Right hindlimb (tissue), 1 donor: Measurements from ENCODE around the gene MAP1LC3A.

Source experiments
- DNase-seq: peaks from one replicate; pipeline ENCODE4 v3.0.0-alpha.2; 2018

The MAP1LC3A gene

DNA sequence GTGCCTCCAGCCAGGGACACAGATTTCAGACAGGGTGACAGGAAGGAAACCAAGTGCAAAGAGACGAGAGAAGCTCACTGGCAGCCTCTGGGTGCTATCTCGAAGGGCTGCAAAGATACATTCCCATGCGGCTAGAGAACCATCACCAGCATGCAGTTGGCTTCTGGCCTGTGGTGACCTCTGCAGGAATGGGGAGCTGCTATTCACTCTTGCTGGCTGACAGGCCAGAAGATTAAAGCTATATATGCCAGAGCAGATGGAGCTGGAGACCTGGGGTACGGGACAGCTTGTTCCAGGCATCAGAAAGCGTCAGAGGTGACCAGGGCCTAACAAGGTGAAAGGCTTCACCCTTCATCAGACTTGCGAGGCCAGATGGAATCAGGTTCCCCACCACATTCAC, 20.0 kb downstream of the MAP1LC3A start:
- DNase-seq, result no peak

DNA sequence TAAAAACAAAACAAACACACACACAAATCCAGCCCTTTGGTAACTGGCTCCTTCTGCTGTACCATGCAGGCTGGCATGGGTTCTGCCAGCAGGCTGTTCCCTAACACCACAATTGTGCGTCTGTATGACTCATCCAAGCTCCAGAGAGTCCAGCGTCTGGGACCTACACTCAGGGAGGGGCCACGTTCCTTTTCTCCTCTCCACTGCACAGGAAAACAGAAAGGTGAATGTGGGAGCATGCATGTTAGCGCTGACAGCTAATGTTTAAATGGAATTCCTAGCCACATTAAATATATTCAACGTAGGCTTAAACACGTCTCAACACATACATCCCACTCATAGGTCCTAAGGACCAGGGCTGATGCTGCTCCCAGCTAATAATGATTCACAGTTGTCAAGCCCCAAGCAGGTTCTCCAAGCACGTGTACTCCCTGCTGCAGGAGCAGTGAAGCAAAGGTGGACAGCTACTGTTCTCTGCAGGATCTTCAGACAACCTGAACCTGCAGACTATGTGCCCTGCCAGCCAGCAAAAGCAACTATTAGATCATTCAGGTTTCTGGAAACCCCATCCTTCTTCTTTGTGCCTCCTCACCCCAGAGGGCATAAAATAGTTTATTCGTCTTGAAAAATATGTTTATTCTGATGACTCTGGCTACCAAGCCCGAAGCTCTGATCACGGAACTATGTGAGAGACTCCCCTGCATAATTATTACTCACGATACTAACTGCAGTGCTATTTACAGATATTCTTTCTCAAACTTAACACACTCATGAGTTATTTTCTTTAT, 20.9 kb downstream of the MAP1LC3A start:
- DNase-seq, result no peak

DNA sequence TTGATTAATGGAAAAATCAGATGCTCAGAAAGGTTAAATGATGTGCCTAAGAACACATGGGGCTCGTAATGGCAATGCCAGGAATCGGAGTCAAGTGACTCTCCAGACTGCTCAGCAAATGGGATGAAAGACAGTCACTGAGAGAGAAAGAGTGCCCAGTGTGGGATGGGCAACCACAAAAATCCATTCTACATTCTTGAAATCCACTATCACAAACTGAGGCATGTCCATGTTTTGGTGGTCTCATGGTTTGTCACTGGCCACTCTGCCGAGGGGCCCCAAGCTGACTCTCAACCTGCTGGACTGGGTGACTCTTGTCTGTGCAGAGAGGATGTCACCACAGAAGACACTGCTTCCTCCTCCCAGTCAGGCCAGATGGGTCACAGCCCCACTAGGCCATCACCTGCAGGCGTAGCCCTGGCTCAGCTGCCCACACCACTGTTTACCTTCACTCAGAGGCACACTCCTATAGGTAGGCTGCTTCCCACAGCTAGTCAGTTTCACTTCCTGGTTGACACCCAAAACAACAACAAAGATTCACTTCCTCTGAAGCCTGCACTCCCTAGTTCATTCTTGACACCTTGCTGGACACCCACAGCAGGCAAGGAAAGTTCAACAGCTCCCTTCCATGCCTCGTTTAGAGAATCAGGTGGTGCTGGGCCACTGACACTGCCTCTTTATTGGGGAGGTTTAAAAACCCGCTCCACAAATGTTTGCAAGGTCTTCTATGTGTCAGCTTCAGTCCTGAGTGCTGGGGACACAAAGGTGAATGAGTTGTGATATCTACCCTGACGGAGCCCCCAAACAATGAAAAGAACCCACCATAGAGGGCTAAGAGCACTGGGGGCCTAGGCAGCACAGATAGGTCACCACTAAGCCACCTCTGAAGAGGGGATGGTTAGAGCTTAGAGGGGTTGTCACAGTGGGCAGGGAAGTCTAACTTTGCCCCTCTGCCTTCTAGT, 21.7 kb downstream of the MAP1LC3A start:
- no peak for DNase-seq

DNA sequence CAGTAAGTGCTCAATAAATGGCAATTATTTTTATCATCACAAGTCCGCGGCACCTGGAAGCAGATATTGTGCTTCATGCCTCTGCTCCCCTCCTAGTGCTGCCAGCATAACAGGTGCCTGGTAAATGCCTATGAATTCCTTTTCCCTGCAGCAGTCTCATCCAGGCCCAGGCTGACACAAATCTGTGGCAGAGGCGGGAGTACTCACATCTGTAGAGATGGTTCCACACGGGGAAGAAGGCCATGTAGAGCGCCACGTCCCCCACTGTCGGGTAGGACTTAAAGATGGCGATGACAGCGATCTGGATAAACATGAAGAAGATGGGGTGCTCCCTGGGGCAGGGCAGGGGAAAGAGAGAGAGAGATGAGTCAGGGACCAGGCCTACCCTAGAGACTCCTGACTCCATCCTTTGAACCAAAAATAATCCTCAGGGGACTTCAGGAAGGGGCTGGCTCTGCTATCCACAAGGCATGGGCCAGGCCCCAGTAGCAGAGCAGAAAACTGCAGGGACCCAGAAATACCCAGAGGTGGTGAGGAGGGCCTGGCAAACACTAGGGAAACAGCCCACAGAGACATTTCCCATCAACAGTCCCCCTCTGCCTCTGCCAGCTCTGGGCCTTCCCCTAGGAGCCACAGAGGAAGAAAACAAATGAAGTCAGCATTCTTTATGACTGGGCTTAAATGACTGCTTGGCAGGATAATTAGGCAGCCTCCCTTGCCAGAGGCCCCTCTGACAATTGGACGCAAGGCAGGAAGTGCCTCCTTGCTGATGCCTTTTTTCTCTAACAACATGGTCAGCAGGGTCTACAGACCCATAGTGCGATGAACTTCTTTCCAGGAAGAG, 23.0 kb downstream of the MAP1LC3A start:
- no peak for DNase-seq

DNA sequence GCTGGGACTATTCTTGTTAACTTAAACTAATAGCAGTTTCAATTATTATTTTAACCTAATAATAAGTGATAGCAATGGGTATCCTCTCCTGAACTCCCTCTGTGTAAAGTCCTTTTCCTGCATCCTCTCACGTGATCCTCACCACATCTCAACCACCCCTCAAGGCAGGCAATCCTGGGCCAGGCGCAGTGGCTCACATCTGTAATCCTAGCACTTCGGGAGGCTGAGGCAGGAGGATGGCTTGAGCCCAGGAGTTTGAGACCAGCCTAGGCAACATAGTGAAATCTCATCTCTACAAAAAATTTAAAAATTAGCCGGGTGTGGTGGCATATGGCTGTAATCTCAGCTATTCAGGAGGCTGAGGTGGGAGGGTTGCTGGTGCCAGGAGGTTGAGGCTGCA, 23.7 kb downstream of the MAP1LC3A start:
- no peak for DNase-seq

DNA sequence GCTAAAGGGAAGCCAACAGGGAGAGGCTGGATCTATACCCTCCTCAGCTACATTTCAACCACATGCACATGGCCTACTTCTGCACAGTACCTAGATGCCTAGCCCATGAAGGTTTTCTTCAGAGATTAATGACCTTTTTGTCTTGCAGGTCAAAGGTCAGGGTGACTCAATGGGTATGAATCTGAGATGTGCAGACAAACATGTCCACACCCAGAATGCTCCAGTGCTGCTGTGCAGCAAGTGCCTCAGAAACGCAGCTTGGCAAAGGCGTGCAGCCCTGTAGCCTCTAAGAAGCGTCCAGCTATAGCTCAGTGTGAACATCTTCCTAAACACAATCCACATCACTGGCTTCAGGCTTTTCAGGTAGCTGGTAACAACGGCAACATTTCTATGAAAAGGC, 24.4 kb downstream of the MAP1LC3A start:
- DNase-seq, result no peak

DNA sequence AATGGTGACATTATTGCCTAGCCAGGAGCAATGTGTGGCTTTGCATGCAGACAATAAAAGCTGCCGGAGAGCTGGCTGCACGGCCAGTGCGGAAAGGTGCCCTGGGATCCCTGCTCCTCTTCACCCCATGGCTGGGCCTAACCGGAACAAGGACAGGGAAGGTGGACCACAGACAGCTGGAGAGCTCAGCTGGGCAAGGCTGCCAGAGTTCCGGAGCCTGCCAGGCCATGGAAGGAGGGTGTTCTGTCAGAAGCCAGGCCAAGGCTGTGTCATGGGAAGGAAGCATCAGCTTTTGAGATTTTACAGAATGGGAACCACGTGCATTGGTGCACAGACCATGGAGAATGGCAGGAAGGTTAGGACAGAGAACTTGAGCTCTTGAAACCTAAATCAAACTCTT, 25.0 kb downstream of the MAP1LC3A start:
- DNase-seq, result no peak

DNA sequence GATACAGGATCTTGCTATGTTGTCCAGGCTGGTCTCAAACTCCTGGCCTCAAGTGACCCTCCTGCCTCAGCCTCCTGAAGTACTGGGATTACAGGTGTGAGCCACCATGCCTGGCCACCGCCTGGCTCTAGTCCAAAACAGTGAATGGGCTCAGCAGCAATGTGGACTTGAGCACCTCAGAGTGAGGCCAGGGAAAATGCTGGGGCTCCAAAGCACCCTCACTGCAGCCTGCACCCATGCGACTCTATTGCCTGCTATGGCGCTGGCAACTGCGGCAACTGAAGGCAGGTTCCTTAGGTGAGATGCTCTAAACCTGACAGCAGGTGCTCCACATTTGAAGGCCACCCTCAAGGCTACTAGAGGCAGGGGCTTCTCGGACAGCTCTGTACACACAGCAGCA, 26.5 kb downstream of the MAP1LC3A start:
- no peak for DNase-seq

DNA sequence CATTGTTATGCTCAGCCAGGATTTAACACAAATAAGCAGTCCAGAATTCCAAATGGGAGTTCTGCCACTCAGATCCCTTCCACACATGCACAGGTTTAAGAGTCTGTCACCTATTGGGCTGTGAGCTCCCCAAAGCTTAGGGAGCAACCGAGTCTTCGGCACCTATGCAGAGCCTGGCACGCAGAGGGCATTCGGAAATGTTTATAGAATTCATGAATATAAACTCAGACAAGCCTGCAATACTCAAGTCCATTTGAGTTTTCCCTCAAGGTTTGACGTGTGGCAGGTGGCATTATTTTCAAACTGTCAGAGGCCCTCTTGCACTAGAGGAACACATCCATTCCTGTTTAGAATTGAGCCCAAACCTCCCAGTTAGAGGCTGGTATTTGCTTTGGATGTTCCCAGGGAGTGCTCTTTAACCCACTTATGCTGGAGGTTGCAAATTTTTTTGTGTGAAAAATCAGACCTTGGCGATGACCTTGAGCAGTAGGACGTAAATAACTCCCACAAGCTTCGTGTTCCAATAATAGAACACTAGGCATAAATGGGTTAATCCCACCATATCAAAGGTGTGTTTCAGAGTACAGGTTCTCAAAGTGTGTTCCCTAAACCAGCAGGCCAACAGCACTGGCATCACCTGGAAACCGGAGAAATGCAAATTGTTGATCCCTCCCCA, 28.1 kb downstream of the MAP1LC3A start:
- no peak for DNase-seq

DNA sequence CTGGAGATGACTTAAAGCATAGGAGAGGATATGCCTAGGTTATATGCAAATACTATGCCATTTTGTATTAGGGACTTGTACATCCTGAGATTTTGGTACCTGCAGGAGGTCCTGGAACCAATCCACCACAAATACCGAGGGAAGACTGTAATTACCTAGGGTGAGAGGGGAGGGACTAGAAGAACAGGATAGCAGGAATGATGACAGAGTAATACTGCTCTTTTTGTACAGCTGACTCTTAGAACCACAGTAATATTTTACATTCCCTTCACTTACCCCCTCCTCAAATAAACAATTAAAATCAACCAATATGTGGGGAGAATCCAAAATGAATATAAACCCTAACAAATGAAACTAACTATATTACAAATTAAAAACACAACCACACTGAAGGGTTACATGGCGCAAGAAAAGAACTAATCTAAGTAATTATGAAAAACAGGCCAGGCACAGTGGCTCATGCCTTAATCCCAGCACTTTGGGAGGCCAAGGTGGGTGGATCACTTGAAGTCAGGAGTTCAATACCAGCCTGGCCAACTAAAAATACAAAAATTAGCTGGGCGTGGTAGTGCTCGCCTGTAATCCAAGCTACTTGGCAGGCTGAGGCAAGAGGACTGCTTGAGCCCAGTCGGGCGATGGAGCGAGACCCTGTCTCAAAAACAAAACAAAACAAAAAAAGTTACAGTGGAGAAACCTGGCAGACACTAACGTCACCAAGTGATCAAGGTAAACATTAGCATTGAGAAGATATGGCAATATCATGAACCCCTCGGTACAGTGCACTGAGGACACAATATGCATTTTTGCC, 37.1 kb downstream of the MAP1LC3A start:
- no peak for DNase-seq

DNA sequence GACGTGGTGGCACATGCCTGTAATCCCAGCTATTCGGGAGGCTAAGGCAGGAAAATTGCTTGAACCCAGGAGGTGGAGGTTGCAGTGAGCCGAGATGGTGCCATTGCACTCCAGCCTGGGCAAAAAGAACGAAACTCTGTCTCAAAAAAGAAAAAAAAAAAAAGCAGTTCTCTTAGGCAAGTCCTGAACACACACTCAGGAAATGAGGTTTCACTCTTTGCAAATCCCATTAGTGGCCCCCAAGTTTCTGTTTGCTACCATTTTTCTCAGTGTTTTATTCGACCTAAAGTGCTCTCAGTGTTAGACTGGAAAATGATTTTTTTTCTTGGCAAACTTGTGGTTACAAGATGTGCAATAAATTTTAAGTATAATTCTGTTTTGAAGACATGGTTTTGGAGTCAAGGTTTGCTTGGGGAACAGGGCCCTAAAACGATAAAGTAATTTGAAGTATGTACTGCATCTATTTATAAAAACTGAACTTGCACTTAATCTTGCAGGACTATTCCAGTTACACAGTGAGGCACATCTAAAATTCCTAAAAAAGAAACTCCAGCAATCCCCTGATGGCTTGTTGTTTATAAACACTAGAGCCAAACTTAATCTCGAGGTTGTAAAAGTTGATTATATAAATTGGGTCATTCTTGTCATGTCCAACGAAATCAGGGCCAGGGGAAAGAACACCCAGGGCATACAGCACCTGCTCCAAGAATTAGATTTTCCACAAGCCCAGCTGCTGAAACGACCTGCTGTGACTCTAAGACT, 42.6 kb downstream of the MAP1LC3A start:
- no peak for DNase-seq

DNA sequence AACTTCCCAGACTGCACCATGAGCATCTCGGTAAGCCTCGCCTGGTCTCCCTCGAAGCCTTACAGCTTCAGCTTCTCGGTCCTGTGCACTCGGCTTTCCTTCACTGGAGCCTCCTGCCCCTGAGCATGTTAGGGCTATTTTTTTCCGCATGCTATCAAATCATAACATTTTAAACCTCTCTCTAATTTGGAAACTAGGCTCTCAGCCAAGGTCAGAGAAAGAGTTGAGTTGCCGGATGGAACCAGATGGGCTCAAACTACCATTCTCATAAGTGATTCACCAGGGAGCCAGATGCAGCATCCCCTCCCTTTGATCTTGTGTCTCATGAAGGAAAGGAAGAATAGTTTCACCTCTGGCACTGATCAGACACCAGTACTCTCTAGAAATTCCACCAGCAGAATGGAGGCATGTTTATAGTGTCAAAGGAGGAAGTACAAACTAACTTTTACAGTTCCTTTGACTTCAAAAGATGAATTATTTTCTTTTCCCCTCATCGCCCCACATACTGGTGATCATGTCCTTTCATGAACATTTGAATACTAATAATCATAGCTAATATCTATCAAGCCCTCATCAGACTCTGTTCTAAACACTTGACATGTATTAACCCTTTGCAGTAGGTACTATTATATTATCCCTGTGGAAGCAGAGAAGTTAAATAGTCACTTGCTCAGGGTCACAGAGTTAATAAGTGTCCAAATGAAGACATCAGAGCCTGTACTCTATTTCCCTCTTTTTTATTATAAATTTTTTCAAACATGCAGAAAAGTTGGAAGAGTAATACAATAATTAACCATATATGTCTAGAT, 46.7 kb downstream of the MAP1LC3A start:
- DNase-seq, result no peak

DNA sequence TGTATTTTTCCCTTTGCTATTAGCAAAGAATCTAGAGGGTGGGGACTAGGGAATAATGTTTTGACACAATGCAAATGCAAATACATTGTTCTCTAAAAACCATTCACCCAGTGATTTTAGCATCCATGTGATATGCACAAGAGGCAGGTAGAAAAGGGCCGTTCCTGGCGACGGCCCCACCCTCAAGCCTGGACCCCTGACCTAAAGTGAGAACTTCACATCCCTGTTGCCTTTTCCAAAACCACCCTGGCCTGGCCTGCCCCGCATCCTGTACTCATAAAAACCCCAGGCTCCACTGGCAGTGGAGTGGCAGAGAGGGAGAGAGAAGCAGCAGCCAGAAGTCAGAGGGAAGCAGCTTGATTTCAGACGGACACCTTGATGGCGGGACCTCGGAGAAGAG, 48.5 kb downstream of the MAP1LC3A start:
- no peak for DNase-seq
